LHCN-M2 (cell line): ENCODE measurements around the gene C12orf43. TPM values are rescaled to one million over a fixed set of nuclear protein-coding genes. Genes with fewer than 3 reads are reported as not detected.
"Not testable (repeated sequence)": the region's sequence is repeated elsewhere in the genome, so short reads cannot be mapped to it uniquely, and the experiment has no call there.

Source experiments
- DNase-seq: peaks from one replicate; pipeline ENCODE4 v3.0.0-alpha.2; 2012; ENCODE audit warnings: low read depth
- polyA plus RNA-seq: library from polyadenylated mRNA; unstranded; fragments of >200 nt; gene quantifications from one replicate; pipeline ENCODE4 v1.2.1, GENCODE V29; 2012; ENCODE audit warnings: missing spikeins
- total RNA-seq: library from RNA; depleted of rRNA; stranded (reverse); fragments of >200 nt; gene quantifications from 2 replicates; pipeline ENCODE4 v1.2.3, GENCODE V29; 2014; rRNA removed

Gene C12orf43, protein sequence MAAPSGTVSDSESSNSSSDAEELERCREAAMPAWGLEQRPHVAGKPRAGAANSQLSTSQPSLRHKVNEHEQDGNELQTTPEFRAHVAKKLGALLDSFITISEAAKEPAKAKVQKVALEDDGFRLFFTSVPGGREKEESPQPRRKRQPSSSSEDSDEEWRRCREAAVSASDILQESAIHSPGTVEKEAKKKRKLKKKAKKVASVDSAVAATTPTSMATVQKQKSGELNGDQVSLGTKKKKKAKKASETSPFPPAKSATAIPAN
- total RNA-seq = 12.8 and 18.1 TPM in 2 replicates
- polyA plus RNA-seq = 13.9 TPM

DNA sequence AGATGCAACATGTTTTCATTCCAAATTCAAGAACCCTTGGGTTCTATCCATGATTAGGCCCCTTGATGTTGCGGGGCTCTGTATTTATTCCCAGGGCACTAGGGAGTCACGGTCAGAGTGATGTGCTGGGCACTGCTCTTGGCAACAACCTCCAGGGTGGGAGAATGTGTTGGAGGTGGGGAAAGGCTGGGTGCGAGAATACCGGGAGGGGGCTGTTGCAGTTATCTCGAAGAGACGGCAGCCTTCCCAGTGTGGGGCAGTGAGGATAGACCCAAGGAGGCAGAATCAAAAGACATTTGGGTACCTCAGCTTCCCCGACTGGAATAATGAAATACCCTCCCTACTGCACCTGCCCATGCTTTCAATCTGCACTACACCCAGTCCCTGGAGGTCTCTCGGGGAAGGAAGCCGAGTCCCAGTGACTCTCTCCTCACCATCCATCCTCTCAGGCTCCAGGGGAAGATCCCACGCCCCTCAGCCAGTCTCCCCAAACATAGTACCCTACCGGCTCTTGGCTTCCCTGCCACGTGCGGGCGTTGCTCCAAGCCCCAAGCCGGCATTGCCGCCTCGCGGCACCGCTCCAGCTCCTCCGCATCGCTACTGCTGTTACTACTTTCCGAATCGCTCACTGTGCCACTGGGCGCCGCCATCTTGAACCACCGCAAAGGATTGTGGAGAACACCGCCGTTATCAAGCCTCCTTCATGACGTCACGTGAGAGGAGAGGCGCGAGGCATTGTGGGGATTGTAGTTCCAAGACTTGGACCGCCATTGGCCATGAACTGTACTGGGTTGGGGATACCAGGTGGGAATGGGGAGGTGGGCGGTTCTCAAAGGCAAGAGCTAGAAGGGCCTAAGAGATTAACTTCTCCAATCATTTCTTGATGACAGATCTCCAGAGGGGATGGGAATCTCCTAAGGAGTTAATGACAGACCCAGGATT is at the start of gene C12orf43:
Gene C12orf43 (minus strand): TSS at position 663 of the 942 bp plus-strand sequence. CDS start 13 bp downstream, at position 650.
- peak; percentile 88 for DNase-seq

DNA sequence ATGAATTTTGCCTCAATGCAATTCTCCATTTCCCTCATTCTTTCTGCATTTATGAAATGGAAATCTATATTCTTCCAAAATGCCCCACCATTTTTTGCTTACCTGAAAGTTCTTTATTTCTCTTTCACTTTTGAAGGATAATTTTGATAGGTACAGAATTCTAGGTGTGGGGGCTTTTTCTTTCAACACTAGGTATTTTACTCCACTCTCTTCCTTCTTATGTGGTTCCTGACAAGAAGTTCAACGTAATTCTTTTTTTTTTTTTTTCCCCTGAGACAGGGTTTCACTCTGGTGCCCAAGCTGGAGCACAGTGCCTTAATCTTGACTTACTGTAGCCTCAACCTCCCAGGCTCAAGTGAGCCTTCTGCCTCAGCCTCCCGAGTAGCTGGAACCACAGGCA is 49.1 kb upstream of the C12orf43 start:
- DNase-seq = no peak

DNA sequence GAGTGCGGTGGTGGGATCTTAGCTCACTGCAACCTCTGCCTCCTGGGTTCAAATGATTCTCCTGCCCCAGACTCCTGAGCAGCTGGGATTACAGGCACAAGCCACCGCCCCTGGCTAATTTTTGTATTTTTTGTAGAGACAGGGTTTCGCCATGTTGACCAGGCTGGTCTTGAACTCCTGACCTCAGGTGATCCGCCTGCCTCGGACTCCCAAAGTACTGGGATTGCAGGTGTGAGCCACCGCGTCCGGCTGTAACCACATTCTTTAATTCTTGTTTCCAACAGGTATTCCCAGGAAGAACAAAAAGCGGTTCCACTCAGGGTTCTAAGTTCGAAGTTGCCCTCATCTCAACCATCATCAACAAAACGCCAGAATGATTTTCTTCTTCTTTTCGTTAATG is 48.3 kb upstream of the C12orf43 start:
- not testable (repeated sequence) for DNase-seq

DNA sequence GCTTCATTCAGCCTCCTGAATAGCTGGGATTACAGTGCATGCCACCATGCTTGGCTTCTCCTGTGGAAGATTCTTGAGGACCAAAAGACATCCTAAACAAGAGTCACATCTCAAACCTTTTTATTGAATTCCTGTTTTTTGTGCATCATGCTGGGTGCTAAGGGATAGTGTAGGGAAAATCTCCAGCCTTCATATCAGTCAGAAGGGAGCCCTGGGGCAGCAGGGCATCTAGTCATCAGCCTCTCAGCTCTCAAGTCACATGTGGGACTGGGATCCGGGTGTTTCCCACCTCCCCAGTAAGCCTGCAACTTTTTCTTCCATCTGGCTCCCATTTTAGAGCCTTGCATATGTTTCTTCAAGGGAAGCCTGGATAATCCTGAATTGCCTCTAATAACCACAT is 47.8 kb upstream of the C12orf43 start:
- DNase-seq = no peak

DNA sequence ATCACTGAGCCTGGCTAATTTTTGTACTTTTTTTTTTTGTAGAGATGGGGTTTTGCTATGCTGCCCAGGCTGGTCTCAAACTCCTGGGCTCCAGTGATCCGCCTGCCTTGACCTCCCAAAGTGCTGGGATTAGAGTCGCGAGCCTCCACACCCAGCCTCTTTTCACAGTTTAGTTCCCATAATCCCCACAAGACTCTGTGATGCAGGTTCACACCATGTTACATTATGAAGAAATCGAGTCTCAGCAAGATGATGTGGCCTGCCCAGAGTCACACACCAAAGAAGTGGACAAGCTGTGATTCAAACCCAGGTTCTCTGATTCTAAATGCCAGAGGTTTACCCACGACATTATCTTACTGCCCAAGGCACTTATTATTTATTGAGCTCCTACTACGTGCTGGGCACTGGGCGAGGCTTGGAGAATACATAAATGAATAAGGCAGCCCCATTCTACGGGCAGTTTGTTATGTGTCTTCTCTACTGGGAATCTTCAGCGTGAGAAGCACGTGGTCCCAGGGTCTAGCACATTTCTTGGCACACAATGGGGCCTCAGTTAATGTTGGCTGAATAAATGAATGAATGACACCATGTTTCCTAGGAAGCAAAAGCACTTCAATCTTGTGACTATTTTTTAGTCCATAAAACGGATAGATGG is 46.2 kb upstream of the C12orf43 start:
- DNase-seq = no peak

DNA sequence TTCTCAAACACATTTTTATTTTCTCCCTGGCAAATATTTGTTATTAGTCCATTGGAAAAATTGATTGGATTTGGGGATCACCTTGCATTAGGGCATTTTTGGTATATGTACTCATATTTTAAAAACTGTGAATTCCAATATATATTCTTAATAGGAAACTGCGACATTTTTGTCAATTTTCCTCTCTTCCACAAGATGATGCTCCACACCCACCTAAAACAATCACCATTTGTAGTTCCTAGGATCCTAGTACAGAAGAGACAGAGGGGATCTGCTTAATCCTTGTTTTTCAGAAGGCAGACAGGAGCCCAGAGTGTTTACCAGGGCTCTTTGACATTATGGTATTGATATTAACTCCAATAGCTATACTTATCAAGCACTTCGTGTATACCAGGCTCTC is 45.5 kb upstream of the C12orf43 start:
- peak; percentile 38 for DNase-seq

DNA sequence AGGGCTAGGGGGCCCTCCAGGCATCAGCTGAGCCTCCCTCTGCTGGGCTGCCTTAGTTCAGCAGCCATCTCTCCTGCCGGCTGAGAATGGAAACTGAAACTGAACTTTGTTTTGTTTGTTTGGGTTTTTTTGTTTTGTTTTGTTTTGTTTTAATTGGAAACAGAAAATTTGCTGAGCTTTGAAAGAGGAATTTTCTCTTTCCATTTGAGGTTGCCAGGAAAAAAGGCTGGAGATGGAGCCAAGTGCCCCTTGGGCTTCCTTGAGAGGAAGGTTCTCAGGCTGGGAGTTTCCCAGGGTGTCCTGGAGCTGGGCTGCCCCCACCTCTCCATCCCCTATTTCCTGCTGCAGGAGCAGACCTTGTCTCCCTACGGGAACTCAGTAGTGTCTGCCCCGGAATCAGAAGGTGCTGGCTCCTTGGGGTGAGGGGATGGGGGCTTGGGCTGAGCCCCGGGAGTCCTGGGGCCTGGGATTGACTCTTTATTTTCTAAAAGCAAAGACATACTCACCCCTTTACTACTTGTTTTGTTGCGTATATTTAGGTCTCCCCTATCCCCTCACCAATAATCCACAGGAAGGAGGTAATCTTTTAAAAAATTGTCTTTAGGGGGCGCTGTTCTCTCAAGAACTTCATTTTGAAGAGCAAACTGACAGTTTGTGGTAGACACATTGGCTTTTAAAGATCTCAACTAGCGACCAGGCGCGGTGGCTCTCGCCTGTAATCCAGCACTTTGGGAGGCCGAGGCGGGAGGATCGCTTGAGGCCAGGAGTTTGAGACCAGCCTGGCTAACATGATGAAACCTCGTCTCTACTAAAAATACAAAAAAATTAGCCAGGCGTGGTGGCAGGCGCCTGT is 44.1 kb upstream of the C12orf43 start:
- peak; percentile 63 for DNase-seq

DNA sequence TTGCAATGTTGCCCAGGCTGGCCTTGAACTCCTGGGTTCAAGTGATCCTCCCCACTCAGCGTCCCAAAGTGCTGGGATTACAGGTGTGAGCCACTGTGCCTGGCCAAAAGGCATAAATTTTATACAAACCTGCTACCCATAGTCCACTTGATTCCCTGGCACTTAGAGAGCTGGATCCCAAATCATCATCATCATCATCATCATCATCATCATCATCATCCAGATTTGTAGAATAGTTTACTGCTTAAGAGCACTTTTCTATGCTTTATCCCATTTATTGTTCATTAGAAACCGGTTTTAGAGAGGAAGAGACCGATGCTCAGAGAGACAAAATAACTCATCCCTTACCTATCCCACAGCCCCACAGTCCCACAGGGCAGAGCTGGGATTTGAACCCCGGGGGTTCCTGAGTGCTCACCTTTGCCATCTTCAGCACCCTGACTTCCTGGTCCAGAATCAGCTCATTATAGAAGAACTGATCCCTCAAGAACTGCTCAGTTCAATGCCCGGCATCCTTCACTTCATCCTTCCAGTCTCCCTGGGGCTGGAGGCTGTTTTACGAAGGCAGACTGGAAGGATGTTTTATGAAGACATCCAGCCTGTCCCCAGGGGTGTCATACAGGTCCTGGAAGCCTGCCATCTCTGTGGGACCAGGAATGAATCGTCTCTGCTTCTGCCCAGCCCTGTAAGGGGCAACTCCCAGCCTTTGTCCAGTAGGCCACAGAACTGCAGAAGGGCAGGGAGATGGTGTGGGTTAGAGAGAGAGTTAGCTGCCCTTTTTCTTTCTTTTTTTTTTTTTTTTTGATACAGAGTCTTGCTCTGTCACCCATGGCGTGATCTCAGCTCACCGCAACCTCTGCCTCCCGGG is 43.0 kb upstream of the C12orf43 start:
- no peak for DNase-seq

DNA sequence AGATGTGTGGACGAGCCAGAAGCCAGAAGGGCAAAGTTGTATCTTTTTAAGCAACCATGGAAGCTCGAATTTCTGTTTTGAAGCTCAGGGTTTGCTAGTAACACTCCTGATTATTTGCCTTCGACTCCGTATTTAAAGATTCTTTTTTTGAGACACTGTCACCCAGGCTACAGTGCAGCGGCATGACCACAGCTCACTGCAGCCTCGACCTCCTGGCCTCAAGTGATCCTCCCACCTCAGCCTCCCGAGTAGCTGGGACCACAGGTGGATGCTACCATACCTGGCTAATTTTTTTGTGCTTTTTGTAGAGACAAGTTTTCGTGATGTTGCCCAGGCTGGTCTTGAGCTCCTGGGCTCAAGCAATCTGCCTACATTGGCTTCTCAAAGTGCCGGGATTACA is 41.5 kb upstream of the C12orf43 start:
- DNase-seq = no peak

DNA sequence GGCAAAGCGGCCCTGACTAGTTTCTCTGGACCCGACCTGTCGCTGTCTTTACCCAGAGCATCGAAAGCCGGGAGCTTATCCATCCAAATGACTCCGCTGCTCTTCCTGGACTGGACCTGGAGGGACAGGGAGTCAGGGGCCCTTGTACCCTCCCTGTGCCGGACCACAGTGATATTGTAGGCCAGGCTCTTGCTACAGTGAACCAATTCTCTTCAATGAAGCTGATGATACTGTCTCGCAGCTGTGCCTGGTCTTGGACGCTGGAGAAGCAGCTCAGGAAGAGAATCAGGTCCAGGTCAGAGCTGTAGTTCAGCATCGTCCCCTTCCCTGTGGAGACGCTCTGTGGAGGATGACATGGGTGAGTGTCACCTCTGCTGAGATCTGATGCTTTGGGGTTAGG is 37.4 kb upstream of the C12orf43 start:
- no peak for DNase-seq

DNA sequence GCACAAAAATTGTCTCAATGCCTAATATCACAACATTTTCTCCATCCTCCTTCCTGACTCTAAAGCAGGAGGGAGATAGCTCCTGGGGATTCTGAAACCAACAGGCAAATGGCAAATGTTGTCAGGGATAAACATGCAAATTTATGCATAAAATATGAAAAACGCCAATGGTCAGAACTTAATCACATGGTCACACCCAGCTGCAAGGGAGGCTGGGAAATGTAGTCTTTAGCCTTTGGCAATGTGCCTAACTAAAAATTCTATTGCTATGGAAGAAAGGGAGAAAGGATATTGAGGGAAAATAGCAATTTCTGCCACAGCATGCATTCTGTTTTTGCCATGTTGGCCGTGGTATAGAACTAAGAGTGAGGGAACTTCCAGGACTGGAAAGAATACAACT is 34.4 kb upstream of the C12orf43 start:
- peak; percentile 33 for DNase-seq

DNA sequence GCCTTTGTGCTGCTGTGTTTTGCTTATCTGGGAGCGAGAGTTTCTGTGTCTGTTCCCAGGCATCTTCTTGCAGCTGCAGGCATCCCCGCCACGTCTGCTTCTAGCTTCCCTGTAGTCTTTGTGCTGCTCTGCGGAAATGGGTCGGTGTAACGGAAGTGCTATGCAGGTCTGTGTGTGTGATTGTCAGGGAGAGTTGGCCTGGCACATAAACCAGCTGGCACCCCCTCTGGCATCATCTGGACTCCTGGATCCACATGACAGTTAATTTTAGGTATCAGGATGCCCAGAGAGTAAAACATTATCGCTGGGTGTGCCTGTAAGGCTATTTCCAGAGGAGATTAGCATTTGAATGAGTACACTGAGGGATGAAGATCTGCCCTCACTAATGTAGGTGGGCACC is 32.2 kb upstream of the C12orf43 start:
- DNase-seq = no peak

DNA sequence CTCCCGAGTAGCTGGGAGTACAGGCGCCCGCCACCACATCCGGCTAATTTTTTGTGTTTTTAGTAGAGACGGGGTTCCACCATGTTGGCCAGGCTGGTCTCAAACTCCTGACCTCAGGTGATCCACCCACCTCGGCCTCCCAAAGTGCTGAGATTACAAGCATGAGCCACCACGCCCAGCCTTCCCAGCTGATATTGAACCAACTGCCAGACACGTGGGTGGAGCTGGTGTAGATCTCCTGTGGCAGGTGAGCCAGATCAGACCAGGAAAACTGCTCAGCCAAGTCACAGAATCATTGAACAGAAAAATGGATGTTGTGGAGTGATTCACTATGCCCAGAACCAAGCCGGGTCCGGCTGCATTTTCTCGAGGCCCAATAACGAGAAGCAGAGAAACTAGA is 31.1 kb upstream of the C12orf43 start:
- DNase-seq = not testable (repeated sequence)

DNA sequence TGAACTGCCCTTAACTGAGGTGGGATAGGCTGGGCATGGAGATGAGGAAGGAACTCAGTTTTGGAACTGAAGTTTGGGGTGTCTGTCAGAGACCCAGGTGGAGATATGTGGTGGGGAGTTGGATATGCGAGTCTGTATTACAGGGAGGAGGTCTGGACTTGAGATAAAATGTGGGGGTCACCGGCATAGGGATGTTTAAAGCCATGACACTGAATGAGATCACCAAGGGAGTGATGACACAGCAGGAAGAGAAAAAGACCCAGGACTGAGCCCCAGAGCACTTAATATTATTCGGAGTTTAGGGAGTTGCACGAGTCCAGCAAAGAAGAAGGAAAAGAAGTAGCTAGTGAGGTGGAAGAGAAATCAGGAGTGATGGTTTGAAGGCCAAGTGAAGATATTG is 26.8 kb upstream of the C12orf43 start:
- no peak for DNase-seq

DNA sequence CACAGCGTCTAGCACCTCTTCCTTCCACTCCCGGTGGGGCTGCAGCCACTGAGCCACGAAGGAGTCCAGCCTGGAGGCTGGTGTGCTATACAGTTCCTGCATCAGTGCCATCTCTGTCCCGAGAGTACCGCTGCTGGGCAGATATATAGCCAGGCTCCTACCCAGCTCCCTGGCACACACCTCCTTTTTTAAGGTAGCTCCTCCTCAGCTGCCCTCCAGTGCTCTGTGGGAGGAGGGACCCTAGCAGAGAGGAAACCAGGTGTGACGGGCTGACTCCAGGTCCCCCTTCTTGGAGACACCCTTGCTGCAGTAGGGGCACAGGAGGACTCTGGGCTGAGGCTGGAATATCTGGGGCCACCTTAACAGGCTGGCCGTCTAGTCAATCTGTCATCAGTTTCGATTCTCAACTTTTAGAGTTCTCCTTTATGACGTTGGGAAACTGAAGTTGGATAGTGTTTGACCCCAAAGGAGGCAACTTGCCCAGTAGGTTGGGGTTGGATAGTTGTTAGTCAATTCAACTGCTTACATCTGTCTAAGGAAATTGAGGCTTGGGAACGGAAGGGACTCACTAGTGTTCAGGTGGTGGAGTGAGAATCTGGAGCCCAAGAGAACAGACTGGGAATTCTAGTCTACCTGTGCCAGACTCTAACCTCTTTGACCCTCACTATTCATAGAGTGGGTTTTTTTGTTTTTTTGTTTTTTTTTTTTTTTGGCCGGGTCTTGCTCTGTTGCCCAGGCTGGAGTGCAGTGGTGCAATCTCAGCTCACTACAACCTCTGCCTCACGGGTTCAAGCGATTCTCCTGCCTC is 22.8 kb upstream of the C12orf43 start, which contains the start of gene OASL:
Gene OASL (minus strand): TSS at position 386 of the 808 bp plus-strand sequence. CDS start 275 bp downstream, at position 111.
- peak; percentile 44 for DNase-seq

DNA sequence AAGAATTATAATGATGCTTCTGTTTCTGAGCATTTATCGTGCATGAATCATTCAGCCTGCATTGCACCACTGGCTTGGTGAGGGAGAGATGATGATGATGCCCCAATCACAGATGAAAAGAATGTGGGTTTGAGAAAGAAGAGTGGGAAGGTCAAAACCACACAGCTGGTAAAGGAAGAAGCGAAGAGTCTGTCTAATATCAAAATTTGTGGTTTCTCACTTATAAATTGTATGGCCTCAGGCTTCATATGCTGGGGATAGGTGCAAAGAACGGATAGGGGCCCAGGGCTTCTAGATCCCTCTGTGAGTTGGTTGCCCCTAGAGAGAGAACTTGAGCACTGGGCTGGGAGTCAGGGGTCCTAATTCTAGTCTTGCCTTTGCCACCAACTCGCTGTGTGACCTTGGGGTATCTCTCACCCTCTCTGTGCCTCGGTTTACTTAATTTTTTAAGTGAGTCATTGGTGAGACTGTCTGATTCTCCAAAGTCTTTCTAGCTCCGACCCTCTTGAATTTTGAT is 20.6 kb upstream of the C12orf43 start:
- peak; percentile 85 for DNase-seq

DNA sequence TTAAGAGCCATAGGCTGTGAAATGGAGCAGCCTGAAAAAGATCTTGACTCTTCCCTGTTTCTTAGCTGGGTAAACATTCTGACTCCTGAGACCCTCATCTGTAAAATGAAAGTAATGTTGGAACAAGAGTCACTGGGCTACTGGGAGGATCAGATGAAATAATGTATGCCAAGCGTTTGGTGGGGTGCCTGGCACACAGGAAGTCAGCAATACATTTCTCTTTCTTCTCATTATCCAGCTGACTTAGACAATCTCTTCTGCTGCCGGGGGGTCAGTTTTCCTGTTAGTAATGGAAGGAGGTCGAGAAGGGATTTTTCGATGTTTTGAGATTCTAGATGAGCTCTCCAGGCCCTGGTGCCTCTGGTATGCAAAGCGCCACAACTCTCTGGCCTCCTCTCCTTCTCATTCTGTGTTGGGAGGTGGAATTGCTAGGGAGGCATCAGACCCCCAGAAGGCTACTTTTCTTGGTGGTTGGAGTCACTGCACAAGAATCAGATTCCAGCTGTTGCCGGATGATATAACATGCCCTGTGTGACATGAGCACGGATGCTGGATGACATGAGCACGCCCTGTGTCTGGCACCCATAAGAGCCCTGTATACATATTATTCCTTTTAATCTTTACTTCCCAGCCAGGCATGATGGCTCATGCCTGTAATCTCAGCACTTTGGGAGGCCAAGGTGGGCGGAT is 18.5 kb upstream of the C12orf43 start:
- DNase-seq = peak; percentile 46

DNA sequence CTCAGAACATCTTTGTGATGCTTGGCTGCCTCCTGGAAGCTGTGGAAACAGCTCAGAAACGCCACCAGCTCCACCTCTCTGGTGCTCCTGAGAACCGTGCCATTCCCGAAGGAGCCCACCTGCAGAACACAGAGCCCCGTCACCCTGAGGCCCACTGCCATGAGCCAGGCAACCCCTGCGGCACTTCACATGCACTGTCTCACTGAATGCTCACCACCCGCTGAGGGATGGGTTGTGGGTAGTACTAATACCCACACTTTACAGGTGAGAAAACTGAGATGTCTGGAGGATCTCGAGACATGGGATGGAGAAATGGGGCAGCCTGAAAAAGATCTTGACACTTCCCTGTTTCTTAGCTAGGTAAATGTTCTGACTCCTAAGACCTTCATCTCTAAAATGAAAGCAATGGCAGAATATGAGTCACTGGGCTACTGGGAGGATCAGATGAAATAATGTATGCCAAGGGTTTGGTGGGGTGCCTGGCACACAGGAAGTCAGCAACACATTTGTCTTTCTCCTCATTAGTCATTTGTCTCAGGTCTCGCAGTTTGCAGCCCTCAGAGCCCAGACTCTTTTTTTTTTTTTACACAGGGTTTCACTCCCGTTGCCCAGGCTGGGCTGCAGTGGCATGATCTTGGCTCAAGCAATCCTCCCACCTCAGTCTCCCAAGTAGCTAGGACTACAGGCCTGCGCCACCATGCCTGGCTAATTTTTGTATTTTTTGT is 17.5 kb upstream of the C12orf43 start:
- peak; percentile 92 for DNase-seq
